ENCODE results near the gene MSL2.
"Not testable (repeated sequence)": the region's sequence is repeated elsewhere in the genome, so short reads cannot be mapped to it uniquely, and the experiment has no call there.

DNA sequence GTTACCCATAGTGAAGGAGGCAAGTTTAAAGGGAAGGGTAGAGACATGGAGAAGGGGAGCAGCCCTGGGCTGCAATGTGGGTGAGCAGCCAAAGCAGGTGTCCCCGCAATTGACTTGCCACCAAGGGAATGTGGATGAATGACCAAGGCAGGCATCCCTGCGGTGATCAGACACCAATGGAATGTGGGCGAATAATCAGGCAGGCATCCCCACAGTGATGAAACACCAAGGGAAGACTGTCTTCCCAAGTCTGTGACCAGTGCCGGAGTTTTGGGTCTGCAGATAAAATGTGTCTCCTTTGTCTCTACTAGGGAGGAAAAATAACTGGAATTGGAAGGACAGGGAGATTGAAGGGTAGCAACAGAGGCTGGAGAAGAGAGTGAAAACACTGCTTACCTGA is 26.6 kb upstream of the MSL2 start:
- TF ChIP-seq CTCF (IDR thresholded peaks at IDR 0.05; ENCODE audit: low read depth, low read length); EZH2phosphoT487 (IDR thresholded peaks at IDR 0.05; ENCODE audit: low read depth): not testable (repeated sequence)
